Uterus (tissue), 4 donors: ENCODE measurements around the gene RIPOR3. TPM values are rescaled to one million over a fixed set of nuclear protein-coding genes. Genes with fewer than 3 reads are reported as not detected.
"Not testable (repeated sequence)": the region's sequence is repeated elsewhere in the genome, so short reads cannot be mapped to it uniquely, and the experiment has no call there.

ENCODE experiments used
- DNase-seq, 2 donors: peaks; one replicate each; pipeline ENCODE4 v3.0.0-alpha.2; 2019 to 2020
- H3K27ac ChIP-seq, 2 donors: fragments of 200-600 bp; sonication (generic); 1 replicate in 1 of 2; 2 replicates in 1 of 2; pipeline ENCODE4 v1.5.1; 2016 to 2018
- H3K27me3 ChIP-seq, 2 donors: fragments of 200-600 bp; sonication (generic); one replicate each; pipeline ENCODE4 v1.5.1; 2018 to 2019; ENCODE audit warnings: control low read depth in 1 of 2
- H3K36me3 ChIP-seq, 2 donors: fragments of 200-600 bp; sonication (generic); one replicate each; pipeline ENCODE4 v1.5.1; 2019; ENCODE audit warnings: control low read depth in 1 of 2
- H3K4me1 ChIP-seq, 2 donors: fragments of 200-600 bp; sonication (generic); one replicate each; pipeline ENCODE4 v1.5.1; 2018 to 2019; ENCODE audit warnings: control low read depth in 1 of 2
- H3K4me3 ChIP-seq, 2 donors: fragments of 200-600 bp; sonication (generic); 1 replicate in 1 of 2; 2 replicates in 1 of 2; pipeline ENCODE4 v1.5.1; 2018 to 2019; ENCODE audit warnings: mild to moderate bottlenecking in 1 of 2
- H3K9me3 ChIP-seq, 2 donors: fragments of 200-600 bp; sonication (generic); one replicate each; pipeline ENCODE4 v1.5.1; 2019; ENCODE audit warnings: control low read depth in 1 of 2
- CTCF ChIP-seq, 4 experiments: fragments of 200-600 bp in 2 of 4; fragments of 450-650 bp in 2 of 4; sonication (generic) in 2 of 4; IDR thresholded peaks; one replicate each; pipeline ENCODE4 v1.5.1; 2016 to 2019; ENCODE audit warnings: antibody characterized with exemption in 4 of 4, mild to moderate bottlenecking in 2 of 4, moderate library complexity in 1 of 4
- POLR2A ChIP-seq, 2 donors: fragments of 450-650 bp; IDR thresholded peaks; one replicate each; pipeline ENCODE4 v1.6.1; 2016; ENCODE audit warnings: antibody characterized with exemption in 2 of 2, mild to moderate bottlenecking in 1 of 2, moderate library complexity in 1 of 2
- intact Hi-C: fragments of 100-400 bp; cut with DNase I; formaldehyde crosslinking; loops from one replicate; pipeline ENCODE4 v1.15.1; 2023; ENCODE audit warnings: low total_unique reads
- total RNA-seq, 4 donors: library from RNA; depleted of rRNA in 3 of 4; stranded (reverse); fragments of >200 nt in 3 of 4; gene quantifications; one replicate each; pipeline versions ENCODE4 v1.1.0 to v1.2.4, GENCODE V29; 2014 to 2023
- donor health status: DM: yes; HTN: yes; CAD: no.

Gene RIPOR3
- total RNA-seq, 4 donors from 2014 or later = 9.1 to 85.4 (median 17.8) TPM

- TF ChIP-seq CTCF (IDR thresholded peaks at IDR 0.05) (no peak), POLR2A (IDR thresholded peaks at IDR 0.05) (no peak)
These were observed 63.6 kb downstream of the RIPOR3 start for GRCh38 chr20:50627747-50628146.

GRCh38 chr20:50625986-50626677 lies 65.2 kb downstream of the RIPOR3 start:
- Histone ChIP-seq H3K36me3 (no peaks in the 10 kb centered on the region), H3K27ac (peak overlapping the region; percentile 56 to 61), H3K9me3 (no peaks in the 10 kb centered on the region), H3K4me1 (no peaks in the 10 kb centered on the region), H3K4me3 (no peak overlapping the region), H3K27me3 (no peaks in the 10 kb centered on the region)
- DNase-seq = peak; percentile 66 to 76
- no peak for TF ChIP-seq POLR2A (IDR thresholded peaks at IDR 0.05)
- TF ChIP-seq CTCF (IDR thresholded peaks at IDR 0.05) = peak; percentile 65 to 83 (median 74)
- intact Hi-C loops = loop anchor here (10.0 kb wide), 2 partner anchors 89 to 119 kb away; no protein-coding TSS in a partner anchor

More at GRCh38 chr20:50627747-50628146, 63.6 kb downstream of the RIPOR3 start:
- intact Hi-C loops = loop anchor here (10.0 kb wide), 2 partner anchors 87 to 117 kb away; no protein-coding TSS in a partner anchor
- Histone ChIP-seq H3K36me3 (no peaks in the 10 kb centered on the region), H3K27ac (no peak overlapping the region), H3K27me3 (no peaks in the 10 kb centered on the region), H3K9me3 (no peaks in the 10 kb centered on the region), H3K4me1 (no peaks in the 10 kb centered on the region), H3K4me3 (no peak overlapping the region)
- DNase-seq = no peak

DNA sequence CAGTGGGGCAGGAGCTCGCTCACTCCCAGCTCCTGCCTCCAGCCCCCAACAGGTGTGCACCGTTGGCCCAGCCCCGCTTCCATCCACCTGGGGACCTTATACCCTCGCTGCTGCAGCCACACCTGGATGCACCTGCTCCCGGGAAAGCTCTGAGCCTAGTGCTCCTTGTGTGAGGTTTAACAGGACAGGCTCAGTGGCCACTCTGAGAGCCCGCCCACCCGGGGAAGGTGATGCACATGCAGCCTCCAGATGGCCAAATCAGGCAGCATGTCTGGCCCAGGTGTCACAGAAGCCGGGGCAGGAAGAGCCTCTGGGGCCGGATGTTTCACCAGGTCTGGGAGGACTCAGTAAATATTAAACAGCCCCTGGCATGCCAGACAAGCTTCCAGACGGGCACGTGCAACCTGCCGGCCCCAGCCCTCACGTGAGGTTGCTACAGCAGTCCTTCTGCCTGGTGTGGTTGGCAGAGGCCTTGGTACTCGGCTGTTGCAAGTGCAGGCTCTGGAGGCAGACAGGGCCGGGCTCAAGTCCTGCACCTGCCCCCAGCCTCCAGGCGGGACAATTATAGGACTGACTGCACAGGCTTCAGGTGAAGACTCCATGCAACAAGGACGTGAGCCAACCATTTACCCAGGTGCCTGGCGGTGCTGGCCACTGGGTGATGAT lies 66.9 kb downstream of the RIPOR3 start:
- H3K27ac ChIP-seq = no peak overlapping the region
- H3K4me3 ChIP-seq = no peak overlapping the region
- no peaks in the 10 kb centered on the region for H3K36me3 ChIP-seq
- H3K27me3 ChIP-seq = no peaks in the 10 kb centered on the region
- TF ChIP-seq POLR2A (IDR thresholded peaks at IDR 0.05) = no peak
- TF ChIP-seq CTCF (IDR thresholded peaks at IDR 0.05) = no peak
- H3K4me1 ChIP-seq = no peaks in the 10 kb centered on the region
- H3K9me3 ChIP-seq = no peaks in the 10 kb centered on the region
- intact Hi-C loops = loop anchor here (10.0 kb wide), 2 partner anchors 90 to 120 kb away; no protein-coding TSS in a partner anchor
- DNase-seq = no peak

GRCh38 chr20:50621068-50621665 lies 70.2 kb downstream of the RIPOR3 start:
- Histone ChIP-seq H3K4me3 (no peak overlapping the region), H3K27ac (no peak overlapping the region), H3K9me3 (no peaks in the 10 kb centered on the region), H3K36me3 (no peaks in the 10 kb centered on the region), H3K27me3 (no peaks in the 10 kb centered on the region), H3K4me1 (no peaks in the 10 kb centered on the region)
- intact Hi-C loops = loop anchor here (10.0 kb wide), 2 partner anchors 94 to 124 kb away; no protein-coding TSS in a partner anchor
- DNase-seq = no peak
- no peak for TF ChIP-seq POLR2A (IDR thresholded peaks at IDR 0.05)
- TF ChIP-seq CTCF (IDR thresholded peaks at IDR 0.05) = no peak

- H3K4me3 ChIP-seq, H3K27me3 ChIP-seq, H3K27ac ChIP-seq, DNase-seq, H3K9me3 ChIP-seq, H3K4me1 ChIP-seq, H3K36me3 ChIP-seq: not testable (repeated sequence)
- intact Hi-C loops = loop anchor here (10.0 kb wide), 2 partner anchors 94 to 124 kb away; no protein-coding TSS in a partner anchor
These were observed 70.9 kb downstream of the RIPOR3 start for GRCh38 chr20:50620459-50620858.
